CD14-positive monocyte (primary cell): ENCODE data around the gene CFAP69. TPM values are rescaled to one million over a fixed set of nuclear protein-coding genes. Genes with fewer than 3 reads are reported as not detected.

Experiments used
- DNase-seq, 3 donors: peaks; one replicate each; pipeline ENCODE4 v3.0.0-alpha.2; 2011 to 2022
- H2AFZ ChIP-seq: 2 replicates; pipeline ENCODE4 v1.6.0; 2012; ENCODE audit warnings: mild to moderate bottlenecking, low read depth, low read length, inconsistent platforms; ENCODE audit not compliant: insufficient read depth, poor library complexity, severe bottlenecking
- H3K27ac ChIP-seq, 2 donors: 1 replicate in 1 of 2; 2 replicates in 1 of 2; pipeline ENCODE4 v1.5.1; 2012 to 2013; ENCODE audit warnings: low read length in 2 of 2, control low read depth in 1 of 2, inconsistent platforms in 1 of 2, low read depth in 1 of 2, mild to moderate bottlenecking in 1 of 2
- H3K27me3 ChIP-seq, 2 donors: one replicate each; pipeline versions ENCODE4 v1.6.0 to v1.6.1; 2011 to 2013; ENCODE audit warnings: low read length in 2 of 2; ENCODE audit not compliant: control insufficient read depth in 2 of 2, insufficient read depth in 2 of 2
- H3K36me3 ChIP-seq, 2 donors: replicated peaks in 1 of 2; 1 replicate in 1 of 2; 2 replicates in 1 of 2; pipeline versions ENCODE4 v1.5.1 to v1.6.1; 2012 to 2013; ENCODE audit warnings: low read length in 2 of 2, control low read depth in 1 of 2, inconsistent platforms in 1 of 2, mild to moderate bottlenecking in 1 of 2; ENCODE audit not compliant: insufficient read depth in 2 of 2, control insufficient read depth in 1 of 2
- H3K4me1 ChIP-seq, 2 donors: 1 replicate in 1 of 2; 2 replicates in 1 of 2; pipeline versions ENCODE4 v1.5.1 to v1.6.1; 2012 to 2013; ENCODE audit warnings: low read length in 2 of 2, control low read depth in 1 of 2, inconsistent platforms in 1 of 2, mild to moderate bottlenecking in 1 of 2, moderate library complexity in 1 of 2; ENCODE audit not compliant: insufficient read depth in 2 of 2, control insufficient read depth in 1 of 2
- H3K4me2 ChIP-seq: replicated peaks from 2 replicates; pipeline ENCODE3; 2012; ENCODE audit warnings: low read length, moderate library complexity, mild to moderate bottlenecking; ENCODE audit not compliant: poor library complexity, severe bottlenecking; ENCODE audit errors: extremely low read depth
- H3K4me3 ChIP-seq, 3 experiments: fragments of 200-600 bp in 1 of 3; sonication (generic) in 1 of 3; replicated peaks in 1 of 3; 1 replicate in 2 of 3; 2 replicates in 1 of 3; pipeline ENCODE4 v1.5.1; 2011 to 2013; ENCODE audit warnings: low read length in 3 of 3, mild to moderate bottlenecking in 3 of 3, control low read depth in 2 of 3, low read depth in 2 of 3, inconsistent platforms in 1 of 3, moderate library complexity in 1 of 3
- H3K79me2 ChIP-seq: 2 replicates; pipeline ENCODE4 v1.6.0; 2012; ENCODE audit warnings: mild to moderate bottlenecking, control low read depth, inconsistent platforms, low read length, moderate library complexity; ENCODE audit not compliant: insufficient read depth
- H3K9ac ChIP-seq: 2 replicates; pipeline ENCODE4 v1.6.0; 2017; ENCODE audit warnings: low read length, mild to moderate bottlenecking; ENCODE audit not compliant: insufficient read depth, poor library complexity, severe bottlenecking
- H3K9me3 ChIP-seq, 2 donors: replicated peaks in 1 of 2; 1 replicate in 1 of 2; 2 replicates in 1 of 2; pipeline versions ENCODE4 v1.5.1 to v1.6.1; 2012 to 2013; ENCODE audit warnings: low read length in 2 of 2, control low read depth in 1 of 2; ENCODE audit not compliant: control insufficient read depth in 1 of 2, insufficient read depth in 1 of 2
- H4K20me1 ChIP-seq: 2 replicates; pipeline ENCODE4 v1.6.0; 2012; ENCODE audit warnings: mild to moderate bottlenecking, low read length, control low read depth, moderate library complexity; ENCODE audit not compliant: insufficient read depth
- H3K27ac Mint-ChIP-seq, 7 donors: one replicate each; pipeline ENCODE4 v1.8.0; 2020; ENCODE audit warnings: mild to moderate bottlenecking in 7 of 7, mixed read lengths in 7 of 7, moderate library complexity in 6 of 7, inconsistent platforms in 2 of 7
- H3K27me3 Mint-ChIP-seq, 3 donors: one replicate each; pipeline ENCODE4 v1.8.0; 2021 to 2022; ENCODE audit warnings: low read depth in 3 of 3, mild to moderate bottlenecking in 3 of 3, mixed read lengths in 3 of 3, moderate library complexity in 3 of 3, inconsistent platforms in 1 of 3
- H3K36me3 Mint-ChIP-seq, 2 donors: one replicate each; pipeline ENCODE4 v1.8.0; 2020; ENCODE audit warnings: mixed read lengths in 2 of 2, inconsistent platforms in 1 of 2, mild to moderate bottlenecking in 1 of 2
- H3K4me1 Mint-ChIP-seq: one replicate; pipeline ENCODE4 v1.8.0; 2020; ENCODE audit warnings: mild to moderate bottlenecking, mixed read lengths
- H3K4me3 Mint-ChIP-seq, 2 donors: one replicate each; pipeline ENCODE4 v1.8.0; 2020; ENCODE audit warnings: mild to moderate bottlenecking in 2 of 2, mixed read lengths in 2 of 2, moderate library complexity in 1 of 2
- H3K9me3 Mint-ChIP-seq, 7 donors: one replicate each; pipeline ENCODE4 v1.8.0; 2020 to 2022; ENCODE audit warnings: mixed read lengths in 7 of 7, mild to moderate bottlenecking in 6 of 7, moderate library complexity in 6 of 7, inconsistent platforms in 2 of 7
- CTCF ChIP-seq: fragments of 200-600 bp; IDR thresholded peaks from one replicate; pipeline ENCODE4 v1.8.0; 2022; ENCODE audit warnings: antibody characterized with exemption, mild to moderate bottlenecking
- WGBS: methylation state at CpG from one replicate; pipeline ENCODE4 v1.1.5; 2013; ENCODE audit warnings: missing lambda C conversion rate; ENCODE audit not compliant: insufficient coverage; 5-methylcytosine and 5-hydroxymethylcytosine counted together
- intact Hi-C, 2 donors: fragments of 100-400 bp; cut with micrococcal nuclease; formaldehyde crosslinking; loops; one replicate each; pipeline versions ENCODE4 v1.15.0 to v1.15.1; 2023
- polyA plus RNA-seq, 3 donors: library from polyadenylated mRNA; depleted of rRNA in 1 of 3; unstranded in 2 of 3; stranded (reverse) in 1 of 3; fragments of 300-500 nt in 2 of 3; fragments of >200 nt in 1 of 3; fragmentation: Illumina TruSeq in 2 of 3; gene quantifications; 1 replicate in 2 of 3; 2 replicates in 1 of 3; pipeline ENCODE4 v1.2.3, GENCODE V29; 2012 to 2021

Gene CFAP69
- polyA plus RNA-seq, 3 donors, result not detected

GRCh38 chr7:90256778-90257177, 11.8 kb downstream of the CFAP69 start:
- intact Hi-C loops, result no loop called here
- Histone ChIP-seq H3K4me2 (no peak overlapping the region), H3K36me3 (no peaks in the 10 kb centered on the region), H3K9me3 (no peaks in the 10 kb centered on the region), H3K4me1 (no peaks in the 10 kb centered on the region), H2AFZ (no peak overlapping the region), H3K4me3 (no peak overlapping the region), H3K27me3 (no peaks in the 10 kb centered on the region), H3K79me2 (no peaks in the 10 kb centered on the region), H3K27ac (no peak overlapping the region), H3K9ac (no peak overlapping the region), H4K20me1 (no peaks in the 10 kb centered on the region)
- TF ChIP-seq CTCF, result no peak
- H3K27ac Mint-ChIP-seq, result no peak overlapping the region
- H3K4me3 Mint-ChIP-seq, result no peak overlapping the region
- H3K36me3 Mint-ChIP-seq, result no peaks in the 10 kb centered on the region
- H3K4me1 Mint-ChIP-seq, result no peaks in the 10 kb centered on the region
- H3K9me3 Mint-ChIP-seq, result peaks cover 0 to 3% (median 0%) of the 10 kb centered on the region in 7 donors
- no CpG with 5 or more reads among the region's 1 CpG for WGBS
- peaks cover 5 to 6% (median 6%) of the 10 kb centered on the region in 3 donors for H3K27me3 Mint-ChIP-seq
- no peak for DNase-seq

- Mint-ChIP-seq H3K36me3 (no peaks in the 10 kb centered on the region), H3K9me3 (peaks cover 0 to 4% (median 0%) of the 10 kb centered on the region in 7 donors), H3K27ac (no peak overlapping the region), H3K27me3 (peaks cover 2 to 5% (median 3%) of the 10 kb centered on the region in 3 donors), H3K4me1 (no peaks in the 10 kb centered on the region), H3K4me3 (no peak overlapping the region)
- no peak for DNase-seq
- H3K36me3 ChIP-seq, result no peaks in the 10 kb centered on the region
- no peaks in the 10 kb centered on the region for H4K20me1 ChIP-seq
- H3K9me3 ChIP-seq, result no peaks in the 10 kb centered on the region
- H3K4me3 ChIP-seq, result no peak overlapping the region
- no peak overlapping the region for H3K9ac ChIP-seq
- no peak for TF ChIP-seq CTCF
- no peak overlapping the region for H3K4me2 ChIP-seq
- intact Hi-C loops, result loop anchor here in 1 of 2 donors (10.0 kb wide), 1 partner anchor 107 kb away; the partner anchor contains the start of gene STEAP1
- no peak overlapping the region for H2AFZ ChIP-seq
- H3K4me1 ChIP-seq, result no peaks in the 10 kb centered on the region
- H3K27me3 ChIP-seq, result no peaks in the 10 kb centered on the region
- H3K79me2 ChIP-seq, result no peaks in the 10 kb centered on the region
- H3K27ac ChIP-seq, result no peak overlapping the region
Measured at GRCh38 chr7:90261441-90261840, 16.5 kb downstream of the CFAP69 start.
